ENCODE data around the gene KCTD4. TPM values are rescaled to one million over a fixed set of nuclear protein-coding genes. Genes with fewer than 3 reads are reported as not detected.

The KCTD4 gene
- total and polyA plus RNA-seq, 2 experiments from 2014 or later: 0.21 to 0.23 TPM

DNA sequence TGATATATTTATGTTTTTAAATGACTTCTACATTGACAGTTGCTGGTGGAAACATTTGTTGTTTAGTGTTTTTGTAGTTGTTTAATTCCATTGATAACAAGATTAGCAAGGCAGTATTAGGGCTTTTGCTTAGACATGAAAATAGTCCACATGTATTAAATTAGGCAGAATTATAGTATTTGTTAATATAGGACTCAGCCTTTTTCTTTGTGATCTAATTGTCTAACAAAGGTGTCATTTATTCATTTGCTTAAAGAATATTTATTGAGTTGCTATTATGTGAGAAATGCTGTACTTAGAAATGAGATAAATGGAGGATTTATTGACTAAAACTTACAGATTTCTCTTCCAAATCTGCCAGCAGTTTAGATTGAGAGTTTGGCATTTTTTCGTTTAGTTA lies 41.7 kb upstream of the KCTD4 start:
- H3K9me2 ChIP-seq (replicated peaks; ENCODE audit: insufficient read depth): no peaks in the 10 kb centered on the region
- H3K4me1 ChIP-seq (ENCODE audit: insufficient read depth): peaks cover 5% of the 10 kb centered on the region
- WGBS (ENCODE audit: low lambda C conversion rate, missing lambda C conversion rate): 80% methylated on average over 1 of the region's 1 CpG
- TF ChIP-seq EZH2 (IDR thresholded peaks at IDR 0.05; ENCODE audit: borderline replicate concordance): no peak
- no peak for TF ChIP-seq EZH2phosphoT487 (IDR thresholded peaks at IDR 0.05; ENCODE audit: low read depth, severe bottlenecking, unreplicated experiment)
- TF ChIP-seq, protein P1, sequence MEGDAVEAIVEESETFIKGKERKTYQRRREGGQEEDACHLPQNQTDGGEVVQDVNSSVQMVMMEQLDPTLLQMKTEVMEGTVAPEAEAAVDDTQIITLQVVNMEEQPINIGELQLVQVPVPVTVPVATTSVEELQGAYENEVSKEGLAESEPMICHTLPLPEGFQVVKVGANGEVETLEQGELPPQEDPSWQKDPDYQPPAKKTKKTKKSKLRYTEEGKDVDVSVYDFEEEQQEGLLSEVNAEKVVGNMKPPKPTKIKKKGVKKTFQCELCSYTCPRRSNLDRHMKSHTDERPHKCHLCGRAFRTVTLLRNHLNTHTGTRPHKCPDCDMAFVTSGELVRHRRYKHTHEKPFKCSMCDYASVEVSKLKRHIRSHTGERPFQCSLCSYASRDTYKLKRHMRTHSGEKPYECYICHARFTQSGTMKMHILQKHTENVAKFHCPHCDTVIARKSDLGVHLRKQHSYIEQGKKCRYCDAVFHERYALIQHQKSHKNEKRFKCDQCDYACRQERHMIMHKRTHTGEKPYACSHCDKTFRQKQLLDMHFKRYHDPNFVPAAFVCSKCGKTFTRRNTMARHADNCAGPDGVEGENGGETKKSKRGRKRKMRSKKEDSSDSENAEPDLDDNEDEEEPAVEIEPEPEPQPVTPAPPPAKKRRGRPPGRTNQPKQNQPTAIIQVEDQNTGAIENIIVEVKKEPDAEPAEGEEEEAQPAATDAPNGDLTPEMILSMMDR (IDR thresholded peaks at IDR 0.05; ENCODE audit: poor library complexity): no peak
- H3K27ac ChIP-seq: peak overlapping the region; percentile 7
- H4K20me1 ChIP-seq (ENCODE audit: insufficient read depth, poor library complexity, severe bottlenecking): no peaks in the 10 kb centered on the region
- H3K36me3 ChIP-seq (replicated peaks; ENCODE audit: insufficient read depth, low read depth): no peaks in the 10 kb centered on the region
- H3K79me2 ChIP-seq: peaks cover 11% of the 10 kb centered on the region
- no peak overlapping the region for H2AFZ ChIP-seq
- H3K4me3 ChIP-seq: no peak overlapping the region
- DNase-seq (ENCODE audit: low spot score): no peak
- no peaks in the 10 kb centered on the region for H3K9me3 ChIP-seq (ENCODE audit: low read depth)
- no peaks in the 10 kb centered on the region for H3K27me3 ChIP-seq
- peak overlapping the region; percentile 31 for H3K4me2 ChIP-seq

DNA sequence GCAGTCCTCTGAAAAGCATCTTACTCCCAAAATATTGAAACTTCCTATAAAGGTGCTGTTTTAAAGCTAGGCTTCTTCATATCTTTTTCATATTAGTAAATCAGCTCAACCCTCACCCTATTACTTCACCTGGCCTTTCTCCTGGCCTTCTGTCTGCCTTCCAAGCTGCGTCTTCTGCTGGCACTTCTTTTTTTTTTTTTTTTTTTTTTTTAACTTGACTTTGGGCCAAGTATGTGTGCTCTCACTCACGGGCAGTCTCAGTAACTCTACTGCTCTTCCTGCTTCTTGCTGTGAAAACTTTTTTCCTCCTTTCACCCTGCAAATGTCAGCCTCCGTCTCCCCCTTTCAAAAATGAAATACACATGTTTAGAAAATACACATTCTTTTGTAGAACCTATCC lies 41.2 kb upstream of the KCTD4 start:
- peak overlapping the region; percentile 7 for H3K27ac ChIP-seq
- H3K4me1 ChIP-seq (ENCODE audit: insufficient read depth): peaks cover 5% of the 10 kb centered on the region
- TF ChIP-seq, protein P1 (IDR thresholded peaks at IDR 0.05; ENCODE audit: poor library complexity): no peak
- TF ChIP-seq EZH2phosphoT487 (IDR thresholded peaks at IDR 0.05; ENCODE audit: low read depth, severe bottlenecking, unreplicated experiment) (no peak), EZH2 (IDR thresholded peaks at IDR 0.05; ENCODE audit: borderline replicate concordance) (no peak)
- 39% methylated on average over 3 of the region's 3 CpGs for WGBS (ENCODE audit: low lambda C conversion rate, missing lambda C conversion rate)
- no peaks in the 10 kb centered on the region for H3K36me3 ChIP-seq (replicated peaks; ENCODE audit: insufficient read depth, low read depth)
- no peaks in the 10 kb centered on the region for H3K9me3 ChIP-seq (ENCODE audit: low read depth)
- H3K4me2 ChIP-seq: peak overlapping the region; percentile 31
- peaks cover 11% of the 10 kb centered on the region for H3K79me2 ChIP-seq
- no peaks in the 10 kb centered on the region for H4K20me1 ChIP-seq (ENCODE audit: insufficient read depth, poor library complexity, severe bottlenecking)
- H3K4me3 ChIP-seq: no peak overlapping the region
- DNase-seq (ENCODE audit: low spot score): no peak
- H3K9me2 ChIP-seq (replicated peaks; ENCODE audit: insufficient read depth): no peaks in the 10 kb centered on the region
- H2AFZ ChIP-seq: no peak overlapping the region
- no peaks in the 10 kb centered on the region for H3K27me3 ChIP-seq

DNA sequence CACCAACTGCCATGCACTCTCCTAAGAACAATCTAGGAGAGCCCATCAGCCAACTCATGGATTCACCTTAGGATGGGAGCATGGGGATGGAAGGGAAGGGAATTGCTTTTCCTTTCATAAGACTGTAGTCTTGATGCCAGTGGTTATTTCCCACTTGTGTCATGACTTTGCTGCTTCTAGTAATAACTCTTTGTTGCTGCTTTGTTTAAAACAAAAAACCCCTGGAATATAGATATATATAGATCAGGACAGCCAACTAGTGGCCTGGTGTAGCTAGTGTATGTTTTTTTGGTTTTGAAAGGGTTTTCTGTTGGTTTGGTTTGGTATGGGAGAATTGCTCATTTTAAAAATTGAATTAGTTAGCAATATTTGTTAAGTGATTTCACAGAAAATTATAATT lies 39.3 kb upstream of the KCTD4 start:
- TF ChIP-seq, protein P1 (IDR thresholded peaks at IDR 0.05; ENCODE audit: poor library complexity): no peak
- TF ChIP-seq EZH2 (IDR thresholded peaks at IDR 0.05; ENCODE audit: borderline replicate concordance): no peak
- no peak for TF ChIP-seq EZH2phosphoT487 (IDR thresholded peaks at IDR 0.05; ENCODE audit: low read depth, severe bottlenecking, unreplicated experiment)
- Histone ChIP-seq H3K79me2 (peaks cover 11% of the 10 kb centered on the region), H3K9me3 (ENCODE audit: low read depth) (no peaks in the 10 kb centered on the region), H3K4me2 (no peak overlapping the region), H3K4me1 (ENCODE audit: insufficient read depth) (peaks cover 5% of the 10 kb centered on the region), H3K9me2 (replicated peaks; ENCODE audit: insufficient read depth) (no peaks in the 10 kb centered on the region), H3K36me3 (replicated peaks; ENCODE audit: insufficient read depth, low read depth) (no peaks in the 10 kb centered on the region), H3K27ac (no peak overlapping the region), H4K20me1 (ENCODE audit: insufficient read depth, poor library complexity, severe bottlenecking) (no peaks in the 10 kb centered on the region), H3K4me3 (no peak overlapping the region), H2AFZ (no peak overlapping the region), H3K27me3 (no peaks in the 10 kb centered on the region)
- DNase-seq (ENCODE audit: low spot score): no peak

All from hepatocyte (in vitro differentiated cells).